Posterior cingulate gyrus (tissue), 11 donors: ENCODE measurements around the gene FRMD1.
"Not testable (repeated sequence)": the region's sequence is repeated elsewhere in the genome, so short reads cannot be mapped to it uniquely, and the experiment has no call there.

Experiments
- DNase-seq, 10 donors: peaks; one replicate each; pipeline versions ENCODE4 v3.0.0 to v3.0.0-alpha.2; 2020 to 2021; ENCODE audit warnings: mixed read lengths in 3 of 10
- intact Hi-C: fragments of 100-400 bp; cut with DNase I; formaldehyde crosslinking; loops from one replicate; pipeline ENCODE4 v1.15.1; 2023

FRMD1 gene

GRCh38 chr6:168083514-168083885, 4.5 kb upstream of the FRMD1 start:
- no peak for DNase-seq
- intact Hi-C loops: no loop called here

GRCh38 chr6:168082860-168083513, 4.0 kb upstream of the FRMD1 start:
- DNase-seq: no peak
- intact Hi-C loops: no loop called here

GRCh38 chr6:168081858-168082546, 3.0 kb upstream of the FRMD1 start:
- intact Hi-C loops: no loop called here
- DNase-seq: no peak

DNA sequence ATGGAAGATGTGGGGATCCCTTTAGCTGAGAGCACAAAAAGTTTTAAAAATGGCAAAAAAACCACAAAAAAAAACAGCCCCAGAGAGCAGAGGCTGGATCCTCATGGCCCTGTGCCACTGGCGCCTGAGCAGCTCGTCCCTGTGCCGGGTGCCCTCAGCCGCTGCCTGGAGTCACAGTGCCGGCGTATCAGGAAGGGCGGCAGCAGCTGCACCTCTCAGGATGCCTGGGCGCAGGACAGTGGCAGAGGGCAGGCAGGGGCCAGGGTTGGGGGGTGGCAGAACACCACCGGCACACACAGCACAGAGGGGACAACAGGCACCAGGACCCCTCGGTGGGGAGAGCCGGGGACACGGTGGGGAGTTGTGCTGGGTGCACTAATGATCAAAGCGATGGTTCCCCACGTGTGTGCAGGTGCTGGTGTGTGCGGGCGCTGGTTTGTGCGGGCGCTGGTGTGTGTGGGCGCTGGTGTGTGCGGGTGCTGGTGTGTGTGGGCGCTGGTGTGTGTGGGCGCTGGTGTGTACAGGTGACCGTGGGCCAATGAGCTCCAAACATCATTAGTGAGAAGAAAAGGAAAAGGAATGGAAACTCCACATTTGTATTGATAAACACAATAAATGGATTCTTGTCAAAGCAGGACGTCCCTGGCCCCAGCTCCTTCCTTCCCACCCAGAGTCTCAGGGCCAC, 1.5 kb upstream of the FRMD1 start:
- no peak for DNase-seq
- intact Hi-C loops: no loop called here

GRCh38 chr6:168078175-168078942, 653 bp downstream of the FRMD1 start:
- DNase-seq: no peak
- intact Hi-C loops: no loop called here

DNA sequence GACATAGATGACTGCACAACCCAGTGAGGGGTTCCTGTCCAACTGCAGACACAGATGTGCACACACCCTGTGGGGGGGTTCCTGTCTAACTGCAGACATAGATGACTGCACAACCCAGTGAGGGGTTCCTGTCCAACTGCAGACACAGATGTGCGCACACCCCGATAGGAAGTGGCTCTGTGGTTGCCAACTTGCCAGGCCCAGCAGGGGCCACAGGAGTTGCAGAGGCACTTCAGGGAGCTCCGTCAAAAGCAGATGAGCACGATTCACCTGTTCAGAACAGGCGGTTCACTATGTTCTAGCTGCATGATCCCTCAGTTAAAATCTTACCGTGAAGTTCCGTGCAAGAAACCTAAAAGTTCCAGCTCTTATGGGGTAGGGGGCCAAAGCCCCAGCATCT, 1.6 kb downstream of the FRMD1 start:
- intact Hi-C loops, DNase-seq: not testable (repeated sequence)

DNA sequence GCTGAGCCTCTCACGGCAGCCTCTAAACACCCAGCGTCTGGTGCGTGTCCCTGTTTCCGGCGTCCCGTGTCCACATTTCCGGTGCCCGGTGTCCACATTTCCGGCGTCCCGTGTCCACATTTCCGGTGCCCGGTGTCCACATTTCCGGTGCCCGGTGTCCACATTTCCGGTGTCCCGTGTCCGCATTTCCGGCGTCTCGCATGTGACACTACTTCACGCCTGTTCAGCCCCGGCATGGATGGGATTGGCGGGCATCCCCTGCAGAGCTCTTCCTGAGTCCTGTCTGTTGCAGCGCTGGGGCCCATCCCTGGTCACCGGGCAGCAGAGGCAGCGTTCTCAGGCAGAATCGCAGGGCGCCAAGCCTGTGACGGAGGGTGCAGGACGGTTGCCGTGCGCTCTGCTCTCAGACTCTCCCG, 3.2 kb downstream of the FRMD1 start:
- intact Hi-C loops: no loop called here
- DNase-seq: no peak

- intact Hi-C loops: no loop called here
- DNase-seq: no peak
Measured at GRCh38 chr6:168075216-168075615, 3.8 kb downstream of the FRMD1 start.

- intact Hi-C loops: no loop called here
- no peak for DNase-seq
Measured at GRCh38 chr6:168073937-168074730, 4.9 kb downstream of the FRMD1 start.

GRCh38 chr6:168072730-168073129, 6.3 kb downstream of the FRMD1 start:
- intact Hi-C loops: no loop called here

DNA sequence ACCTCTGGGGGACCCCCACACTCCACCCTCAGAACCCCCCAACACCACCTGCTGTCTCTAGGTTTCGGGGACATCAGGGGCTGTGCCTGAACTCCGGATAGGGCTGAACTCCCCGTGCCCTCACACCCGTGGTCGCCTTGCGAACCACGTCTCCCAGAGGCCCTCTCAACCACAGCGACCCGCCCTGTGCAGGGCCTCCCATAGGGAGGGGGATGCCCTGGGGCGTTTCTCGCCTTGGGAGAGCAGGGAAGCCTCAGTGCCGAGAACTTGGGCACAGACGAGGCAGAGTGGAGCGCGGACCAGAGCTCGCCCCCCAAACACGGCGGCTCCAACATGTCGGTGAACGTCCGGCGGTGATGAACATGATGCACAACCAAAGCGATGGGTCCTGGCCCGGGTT, 6.8 kb downstream of the FRMD1 start:
- intact Hi-C loops: no loop called here
- DNase-seq: no peak

More at GRCh38 chr6:168072730-168073129, 6.3 kb downstream of the FRMD1 start:
- DNase-seq: no peak

- intact Hi-C loops: no loop called here
- DNase-seq: no peak
Measured at GRCh38 chr6:168071620-168072019, 7.4 kb downstream of the FRMD1 start.

GRCh38 chr6:168070804-168071203, 8.2 kb downstream of the FRMD1 start:
- no peak for DNase-seq

GRCh38 chr6:168067081-168067759, 11.8 kb downstream of the FRMD1 start:
- DNase-seq: no peak
- intact Hi-C loops: no loop called here

More at GRCh38 chr6:168070804-168071203, 8.2 kb downstream of the FRMD1 start:
- intact Hi-C loops: no loop called here

- intact Hi-C loops: loop anchor here (5.0 kb wide), 1 partner anchor 68 kb away; no protein-coding TSS in a partner anchor
- DNase-seq: no peak
Measured at GRCh38 chr6:168064226-168064807, 14.7 kb downstream of the FRMD1 start.

DNA sequence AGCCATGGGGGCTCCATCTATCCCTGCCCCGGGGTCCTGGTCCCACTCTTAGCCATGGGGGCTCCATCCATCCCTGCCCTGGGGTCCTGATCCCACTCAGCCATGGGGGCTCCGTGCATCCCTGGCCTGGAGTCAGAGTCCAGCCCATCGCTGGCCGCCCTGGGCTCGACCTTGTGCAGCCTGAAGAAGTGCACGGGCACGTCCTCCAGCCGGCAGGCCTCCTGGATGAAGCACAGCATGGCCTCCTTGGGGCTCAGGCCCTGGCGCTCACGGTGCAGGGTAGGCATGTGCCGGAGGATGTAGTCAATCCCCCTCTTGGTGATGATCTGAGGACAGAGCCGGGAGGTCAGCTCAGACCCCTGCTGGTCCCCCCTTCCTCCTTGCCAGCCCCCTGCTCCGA, 15.6 kb downstream of the FRMD1 start:
- no peak for DNase-seq
- intact Hi-C loops: loop anchor here (5.0 kb wide), 1 partner anchor 69 kb away; no protein-coding TSS in a partner anchor

- no peak for DNase-seq
- intact Hi-C loops: loop anchor here (5.0 kb wide), 1 partner anchor 70 kb away; no protein-coding TSS in a partner anchor
Measured at GRCh38 chr6:168062346-168063289, 16.4 kb downstream of the FRMD1 start.
